NCI-H748 (cell line): ENCODE results near the gene GATA5.
A peak's percentile ranks its signal among the peaks of the same experiment; 100 is the strongest.

ENCODE experiments used
- DNase-seq: peaks from one replicate; lab custom pipeline; 2025; ENCODE audit not compliant: unreplicated experiment; lab: John Stamatoyannopoulos, UW

Gene GATA5

DNA sequence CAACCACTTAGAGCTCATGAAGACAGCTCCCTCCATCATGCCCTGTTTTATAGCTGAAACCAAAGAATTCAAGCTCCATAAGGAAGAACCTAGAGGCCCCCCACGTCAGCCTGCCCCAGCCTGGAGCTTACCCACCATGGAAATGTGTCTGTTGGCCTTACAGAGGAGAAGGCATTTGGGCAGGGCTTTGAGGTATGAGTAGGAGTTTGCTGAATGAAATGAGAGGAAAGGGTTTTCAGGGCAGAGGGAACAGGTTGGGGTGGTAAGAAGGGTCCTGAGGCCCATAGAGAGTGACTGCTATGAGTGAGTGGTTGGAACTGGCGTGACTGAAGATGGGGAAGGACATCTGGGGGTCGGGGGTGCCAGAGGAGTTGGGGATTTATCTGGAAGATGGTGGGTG is 12.7 kb upstream of the GATA5 start:
- no peak for DNase-seq

DNA sequence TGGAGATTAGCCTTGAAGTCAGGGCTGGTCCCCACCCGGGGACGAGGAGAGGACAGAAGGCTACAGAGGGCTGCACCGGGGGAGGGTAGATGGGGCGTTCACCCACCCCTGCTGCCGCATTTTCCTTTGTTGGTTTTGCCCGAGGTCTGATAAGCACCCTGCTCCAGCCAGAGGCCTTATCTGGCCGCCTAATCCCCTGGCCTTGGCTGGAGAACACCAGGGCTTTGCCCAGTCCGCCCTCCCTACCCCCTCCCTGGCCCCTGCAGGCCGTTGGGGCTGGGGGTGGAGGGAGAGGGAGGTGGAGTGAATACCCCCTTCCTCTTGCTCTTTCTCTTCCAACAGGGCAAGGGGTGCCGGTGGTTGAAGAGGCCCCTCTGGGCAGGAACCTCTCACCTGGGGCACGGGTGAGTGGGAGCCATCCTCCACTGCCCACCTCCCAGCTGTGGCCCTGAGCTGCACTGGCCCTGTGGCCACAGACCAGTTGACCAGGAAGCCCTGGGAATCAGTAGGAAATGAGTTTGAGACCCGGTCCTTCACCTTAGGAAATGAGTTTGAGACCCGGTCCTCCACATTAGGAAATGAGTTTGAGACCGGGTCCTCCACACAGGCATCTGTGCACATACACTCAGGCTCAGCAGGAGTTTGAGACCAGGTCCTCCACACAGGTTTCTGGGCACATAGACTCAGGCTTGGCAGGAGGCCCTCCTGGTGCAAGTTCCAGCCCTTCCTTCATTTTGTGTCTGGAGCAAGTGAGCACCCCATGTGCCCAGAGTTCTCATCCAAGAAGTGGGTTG is 12.0 kb upstream of the GATA5 start:
- DNase-seq, result no peak

DNA sequence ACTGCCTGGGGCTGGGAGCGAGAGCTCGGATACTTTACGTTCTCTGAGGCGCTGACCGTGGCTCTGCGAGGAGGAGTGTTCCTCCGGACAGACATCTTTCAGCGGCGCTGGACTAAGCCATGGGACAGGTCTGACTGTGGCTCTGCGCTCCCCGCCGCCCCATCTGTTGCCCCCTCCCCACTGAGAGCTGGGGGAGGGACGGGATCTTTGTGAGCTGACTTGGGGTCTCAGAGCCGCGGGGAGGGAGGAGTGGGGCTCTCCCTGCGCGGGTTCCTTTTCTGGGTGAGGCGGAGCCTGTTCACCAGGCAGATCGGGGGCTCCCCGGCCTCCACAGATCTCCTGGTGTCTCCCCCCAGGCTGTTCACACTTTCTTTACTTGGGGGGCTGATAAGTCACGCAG is 11.3 kb upstream of the GATA5 start:
- no peak for DNase-seq

DNA sequence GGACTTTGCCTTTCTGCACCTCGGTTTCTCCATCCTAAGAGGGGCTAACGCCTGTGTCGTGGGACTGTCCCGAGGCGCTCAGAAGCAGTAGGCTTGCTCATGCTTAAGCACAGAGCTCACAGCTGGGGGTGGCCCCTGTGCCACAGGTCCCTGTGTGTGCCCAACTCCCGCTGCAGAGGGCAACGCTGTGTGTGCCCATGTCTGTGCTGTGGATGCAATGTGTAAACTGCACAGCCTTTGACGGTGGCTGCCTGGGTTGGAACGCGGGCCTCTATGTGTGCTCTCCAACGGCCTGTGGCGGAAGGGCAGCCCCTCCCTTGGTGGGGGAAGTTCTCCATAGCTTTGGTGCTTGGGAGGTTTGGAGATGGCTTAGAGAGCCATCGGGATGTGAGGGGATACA is 10.7 kb upstream of the GATA5 start:
- DNase-seq, result no peak

DNA sequence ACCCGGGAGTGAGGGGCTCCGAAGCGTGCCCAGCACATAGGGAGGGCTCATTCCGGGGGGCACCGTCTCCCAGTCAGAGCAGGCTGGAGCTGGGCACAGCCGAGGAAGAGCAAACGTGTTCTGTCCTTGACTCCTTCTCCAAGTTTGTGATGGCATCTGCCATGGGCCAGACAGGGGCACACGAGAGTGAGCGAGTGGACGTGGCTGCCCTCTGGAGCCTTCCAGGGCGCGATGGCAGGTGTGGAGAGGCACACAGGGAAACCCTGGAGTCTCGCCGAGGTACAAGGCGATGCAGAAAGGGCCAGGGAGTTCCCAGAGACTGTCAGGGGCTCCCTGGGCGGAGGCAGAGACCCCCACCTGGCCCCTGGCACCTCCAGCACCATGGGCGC is 9.9 kb upstream of the GATA5 start:
- DNase-seq, result no peak

DNA sequence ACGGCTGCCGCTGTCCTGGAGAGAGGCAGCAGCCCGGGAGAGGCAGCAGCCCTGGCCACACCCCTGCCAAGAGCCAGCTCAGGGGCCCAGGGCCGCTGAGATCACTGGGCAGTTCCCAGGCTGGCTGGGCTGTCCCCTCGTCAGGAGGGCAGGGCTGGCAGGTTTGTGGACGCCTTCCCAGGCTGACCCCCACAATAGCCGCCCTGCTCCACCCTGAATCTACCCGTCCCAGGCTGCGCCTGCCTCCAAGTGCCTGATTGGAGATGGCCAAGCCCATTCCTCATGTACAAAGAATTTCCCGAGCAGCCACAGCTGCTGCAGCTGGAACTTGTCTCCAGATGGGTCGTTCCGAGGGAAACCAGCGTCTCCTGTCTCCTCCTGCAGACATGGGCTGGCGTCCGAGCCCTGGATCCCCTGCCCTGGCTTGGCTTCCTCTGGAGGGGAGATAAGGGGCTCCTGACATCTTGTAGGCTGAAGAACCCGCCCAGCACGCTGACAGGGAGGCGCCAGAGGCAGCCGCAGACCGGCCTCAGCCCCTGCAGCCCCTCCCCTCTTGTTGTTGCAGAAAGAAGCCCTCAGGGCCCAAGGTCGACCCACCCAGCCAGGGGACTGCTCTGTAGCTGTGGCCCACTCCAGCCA is 9.4 kb upstream of the GATA5 start:
- DNase-seq, result no peak

GRCh38 chr20:62484478-62484877 is 8.7 kb upstream of the GATA5 start:
- no peak for DNase-seq

DNA sequence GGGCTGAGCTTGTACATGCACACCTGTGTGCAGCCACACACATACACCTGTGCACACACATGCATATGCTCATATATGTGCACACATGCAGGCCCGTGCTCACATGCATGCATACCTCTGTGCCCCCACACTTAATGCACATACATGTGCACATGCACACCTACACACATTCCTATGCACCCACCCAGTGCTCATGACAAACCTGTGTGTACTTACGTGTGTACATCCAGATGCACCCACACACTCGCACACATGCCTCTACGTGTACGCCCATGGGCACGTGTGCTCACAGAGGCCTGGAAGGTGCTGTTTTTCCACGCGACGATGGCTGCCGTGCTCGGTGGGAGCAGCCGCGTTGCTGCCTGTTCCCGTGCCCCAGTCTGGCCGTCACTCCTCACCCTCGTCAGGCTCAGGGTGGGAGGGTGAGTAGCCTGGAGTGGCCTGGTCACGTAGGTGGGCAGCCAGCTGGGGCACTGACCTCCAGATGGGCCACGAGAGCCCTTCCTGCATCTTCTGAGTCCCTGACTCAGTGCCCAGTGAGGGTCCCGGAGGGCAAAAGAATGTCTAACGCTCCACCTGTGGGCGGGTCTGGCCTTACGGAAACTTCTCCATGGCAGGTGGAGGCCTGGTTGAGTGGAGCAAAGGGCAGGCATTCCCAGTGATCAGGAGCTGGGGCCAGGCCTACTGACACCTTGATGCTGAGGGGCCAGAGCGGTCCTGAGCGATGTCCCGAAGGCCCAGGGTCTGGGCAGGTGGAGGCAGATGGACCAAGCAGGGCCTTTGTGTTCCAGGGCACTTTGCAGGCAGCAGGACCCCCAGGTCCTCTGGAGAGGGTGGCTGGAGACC is 8.0 kb upstream of the GATA5 start:
- DNase-seq, result no peak

GRCh38 chr20:62482974-62483373 is 7.2 kb upstream of the GATA5 start:
- DNase-seq, result no peak

DNA sequence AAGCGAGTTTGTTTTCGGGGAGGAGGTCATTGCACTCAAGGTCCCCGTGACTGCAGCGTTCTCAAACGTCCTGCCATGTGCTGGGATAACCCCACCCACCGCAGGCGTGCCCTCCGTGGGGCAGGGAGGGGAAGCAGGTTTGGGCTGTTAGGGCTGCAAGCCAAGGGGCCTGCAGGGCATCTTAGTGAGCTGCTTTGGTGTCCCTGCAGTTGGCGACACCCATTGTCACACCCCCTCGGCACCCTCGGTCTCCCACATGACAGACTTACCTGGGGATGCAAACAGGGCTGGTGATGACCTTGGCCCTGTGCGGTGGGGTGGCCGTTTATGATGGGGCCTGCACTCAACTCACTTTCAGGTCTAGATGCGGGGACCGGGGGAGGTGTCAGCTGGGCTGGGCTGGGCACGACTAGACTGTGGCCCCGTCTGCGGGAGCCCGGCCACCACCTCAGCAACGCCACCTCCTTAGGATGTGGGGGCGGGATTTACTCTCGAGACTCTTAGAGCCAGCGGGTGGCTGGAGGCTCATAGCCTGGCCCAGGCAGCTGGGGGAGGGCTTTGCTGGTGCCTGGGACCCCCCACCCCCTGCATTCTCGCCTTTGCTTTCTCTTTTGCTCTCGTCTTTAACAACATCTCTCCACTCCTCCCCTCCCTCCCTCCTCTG is 6.5 kb upstream of the GATA5 start:
- no peak for DNase-seq

- no peak for DNase-seq
These were observed 5.8 kb upstream of the GATA5 start for GRCh38 chr20:62481425-62482145.

DNA sequence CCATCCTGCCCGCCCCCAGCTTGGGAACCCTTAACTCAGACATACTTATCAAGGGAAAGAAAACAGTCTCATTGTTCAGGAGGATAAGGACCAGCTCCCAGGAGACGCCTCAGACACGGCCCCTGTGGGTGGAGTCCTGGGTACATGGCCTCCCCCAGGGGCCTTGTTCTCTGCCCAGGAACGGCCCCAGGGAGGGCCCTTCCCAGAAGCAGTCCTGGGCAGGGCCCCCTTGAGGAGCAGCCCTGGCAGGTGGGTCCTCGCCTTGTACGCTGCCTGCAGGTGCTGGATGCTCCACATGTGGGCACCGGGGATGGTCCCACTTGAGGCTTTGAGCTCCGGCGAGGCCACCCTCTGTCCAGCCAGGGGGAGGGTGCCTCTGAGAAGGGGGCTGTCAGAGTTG is 4.5 kb upstream of the GATA5 start:
- DNase-seq, result no peak

GRCh38 chr20:62479656-62480055 is 3.9 kb upstream of the GATA5 start:
- no peak for DNase-seq

GRCh38 chr20:62479156-62479555 is 3.4 kb upstream of the GATA5 start:
- DNase-seq, result no peak

DNA sequence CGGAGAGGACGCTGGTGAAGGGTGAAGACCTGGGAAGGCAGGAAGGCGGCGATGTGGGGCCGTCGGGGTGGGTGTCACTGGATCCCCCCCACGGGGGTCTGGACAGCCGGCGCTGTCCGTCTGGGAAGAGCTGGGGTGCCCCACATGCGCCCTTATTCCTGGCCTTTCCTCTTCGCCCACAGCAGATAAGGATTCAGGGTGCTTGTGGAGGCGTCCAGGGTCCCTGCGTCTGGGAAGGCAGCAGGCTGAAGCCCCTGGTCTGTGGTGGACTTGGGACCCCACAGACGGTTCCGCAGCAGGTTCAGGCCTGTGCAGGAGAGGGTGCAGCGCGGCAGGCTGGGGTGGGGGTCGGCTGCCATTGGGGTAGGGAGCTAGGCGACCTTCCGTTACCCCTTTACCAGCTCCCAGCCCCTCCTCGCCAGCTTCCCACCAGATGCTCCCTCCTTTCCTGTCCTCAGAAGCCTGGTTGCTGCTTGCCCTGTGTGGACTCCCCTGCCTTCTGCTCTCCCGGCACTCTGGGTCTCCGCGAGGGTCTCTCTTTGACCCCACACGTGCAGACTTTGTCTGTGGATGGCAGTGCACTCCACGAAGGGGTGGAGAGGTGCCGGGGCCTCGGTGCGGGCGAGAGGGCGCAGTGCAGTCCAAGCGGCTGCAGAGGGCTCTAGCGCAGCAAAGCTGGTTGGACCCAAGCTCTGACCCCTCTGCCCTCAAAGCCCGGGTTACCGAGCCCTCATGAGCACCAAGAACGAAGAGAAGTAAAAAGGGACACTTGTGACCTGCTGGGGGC is 2.1 kb upstream of the GATA5 start:
- DNase-seq, result no peak

DNA sequence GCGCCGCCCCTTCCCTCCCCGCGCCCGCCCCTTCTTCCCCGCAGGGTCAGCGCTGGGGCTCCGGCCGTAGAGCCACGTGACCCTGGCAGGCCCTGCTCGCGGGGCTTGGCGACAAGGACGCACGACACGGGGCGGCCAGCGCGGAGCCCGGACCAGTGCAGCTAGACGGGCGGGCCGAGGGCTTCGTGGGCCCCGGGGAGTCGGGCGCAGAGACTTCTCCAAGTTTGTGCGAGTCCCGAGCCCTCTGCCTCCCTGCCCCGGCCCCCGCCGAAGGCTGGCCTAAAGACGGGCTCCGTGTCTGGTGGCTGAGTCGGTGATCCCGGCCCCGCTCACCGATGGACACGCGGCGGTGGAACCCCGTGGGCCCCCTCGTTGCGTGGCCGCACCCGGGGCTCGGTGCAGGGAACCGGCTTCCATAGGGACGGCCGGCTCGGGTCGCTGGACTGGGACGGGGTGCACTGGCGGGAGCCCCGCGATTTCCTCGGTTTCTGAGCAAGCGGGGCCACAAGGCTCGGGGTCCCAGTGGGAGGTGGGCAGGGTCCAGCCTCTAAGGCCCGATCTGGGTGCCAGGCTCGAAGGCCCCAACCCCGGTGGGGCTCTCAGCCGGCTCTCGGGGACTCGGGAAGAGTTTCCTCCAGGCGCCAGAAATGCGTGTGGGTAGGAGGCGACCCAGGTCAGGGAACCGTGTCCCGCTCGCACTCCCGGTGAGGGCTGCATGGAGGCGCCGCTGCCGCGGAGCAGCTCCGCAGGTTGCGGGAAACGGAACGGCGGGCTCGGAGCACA is 452 bp upstream of the GATA5 start:
- no peak for DNase-seq

- DNase-seq, result peak; percentile 16
These were observed 596 bp downstream of the GATA5 start for GRCh38 chr20:62475027-62475771.

GRCh38 chr20:62474604-62475026 is 1.2 kb downstream of the GATA5 start:
- no peak for DNase-seq
